OCI-M2 (cell line): ENCODE measurements around the gene ABHD10.
"Not testable (repeated sequence)": the region's sequence is repeated elsewhere in the genome, so short reads cannot be mapped to it uniquely, and the experiment has no call there.

Experiments used
- DNase-seq: peaks from one replicate; lab custom pipeline; 2025; ENCODE audit not compliant: unreplicated experiment; lab: John Stamatoyannopoulos, UW

The ABHD10 gene

DNA sequence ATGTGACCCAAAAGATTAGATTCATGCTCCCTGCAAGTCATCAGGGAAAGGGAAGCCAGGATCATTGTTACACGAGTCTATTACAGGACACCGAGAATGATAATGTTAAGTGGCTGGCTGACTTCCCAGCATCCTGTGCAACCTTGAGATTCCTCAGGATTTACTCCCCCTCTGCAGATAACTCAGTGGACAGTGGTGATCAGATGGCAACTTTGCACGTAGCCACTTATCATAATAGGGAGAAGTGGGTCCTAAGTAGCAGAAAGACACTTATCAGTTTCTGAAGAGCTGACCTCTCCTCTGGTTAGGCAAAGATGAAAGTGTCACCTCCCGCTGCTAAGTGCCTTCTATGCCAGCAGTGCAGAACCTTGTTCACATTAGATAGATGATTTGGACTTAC lies 49.0 kb downstream of the ABHD10 start:
- DNase-seq: no peak

DNA sequence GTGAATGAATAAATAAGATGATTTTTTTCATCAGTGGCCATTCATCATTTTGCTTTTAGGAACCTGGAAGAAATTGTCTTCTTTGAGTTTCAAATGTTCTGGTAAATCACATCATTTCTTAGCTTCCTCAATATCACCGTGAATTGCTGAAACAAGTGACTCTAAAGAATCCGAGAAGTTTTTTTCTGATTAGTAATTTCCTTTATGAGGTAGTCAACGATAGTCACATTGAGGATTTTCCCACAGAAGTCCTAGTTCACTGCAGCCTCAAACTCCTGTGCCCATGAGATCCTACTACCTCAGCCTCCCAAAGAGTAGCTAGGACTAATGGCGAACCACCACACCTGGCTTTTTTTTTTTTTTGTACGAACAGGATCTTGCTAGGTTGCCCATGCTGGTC lies 52.1 kb downstream of the ABHD10 start:
- no peak for DNase-seq

DNA sequence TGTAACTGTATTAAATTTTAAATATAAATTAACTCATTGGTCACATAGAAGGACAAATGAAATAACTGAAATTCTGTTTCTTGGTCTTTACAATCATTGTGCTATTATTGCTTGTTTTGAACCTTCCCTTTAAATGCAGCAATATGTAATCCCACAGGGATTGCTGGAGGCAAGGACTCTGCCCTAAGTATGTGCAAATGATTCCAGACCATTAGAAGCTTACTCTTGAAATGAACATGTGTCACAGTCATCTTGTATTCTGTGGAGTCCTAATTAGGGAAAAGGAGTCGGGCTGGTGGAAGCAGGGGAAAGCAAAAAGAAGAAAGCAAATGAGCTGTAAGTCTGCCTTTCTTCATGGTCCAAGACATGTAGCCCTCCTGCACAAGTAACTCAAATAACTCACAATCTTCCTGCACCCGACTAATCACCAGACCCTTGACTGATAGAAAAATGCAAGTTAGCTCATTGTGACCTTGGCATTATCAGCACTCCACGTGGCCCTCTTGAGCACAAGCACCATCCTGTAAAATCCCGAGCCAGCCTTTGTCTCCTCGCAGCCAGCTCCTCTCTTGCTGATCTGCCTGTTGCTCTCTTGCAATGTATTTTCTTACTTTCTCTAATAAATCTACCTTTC lies 53.4 kb downstream of the ABHD10 start:
- DNase-seq: no peak

DNA sequence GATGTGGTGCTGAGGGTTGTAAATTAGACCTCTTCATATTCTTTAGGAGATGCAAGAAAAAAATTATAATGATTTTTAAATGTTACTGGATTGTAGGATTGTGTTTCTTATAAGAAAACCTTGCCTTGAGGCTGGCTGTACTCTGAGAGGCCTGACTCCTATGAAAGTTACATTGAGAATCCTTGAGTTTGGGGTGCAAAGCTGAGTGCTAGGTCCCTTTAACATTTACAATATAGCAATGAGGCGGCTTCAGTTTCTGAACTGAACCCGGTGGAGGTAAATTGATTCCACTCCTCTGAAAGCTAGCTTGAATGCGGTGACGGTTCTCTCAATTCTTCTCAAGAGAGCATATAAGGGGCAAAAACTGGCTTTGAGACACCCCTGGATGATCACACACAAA lies 55.6 kb downstream of the ABHD10 start, which contains the start of gene TMPRSS7:
TMPRSS7 (plus strand) TSS at position 301 of the 400 bp plus-strand sequence. CDS start 110 bp downstream, outside the sequence.
- DNase-seq: no peak

DNA sequence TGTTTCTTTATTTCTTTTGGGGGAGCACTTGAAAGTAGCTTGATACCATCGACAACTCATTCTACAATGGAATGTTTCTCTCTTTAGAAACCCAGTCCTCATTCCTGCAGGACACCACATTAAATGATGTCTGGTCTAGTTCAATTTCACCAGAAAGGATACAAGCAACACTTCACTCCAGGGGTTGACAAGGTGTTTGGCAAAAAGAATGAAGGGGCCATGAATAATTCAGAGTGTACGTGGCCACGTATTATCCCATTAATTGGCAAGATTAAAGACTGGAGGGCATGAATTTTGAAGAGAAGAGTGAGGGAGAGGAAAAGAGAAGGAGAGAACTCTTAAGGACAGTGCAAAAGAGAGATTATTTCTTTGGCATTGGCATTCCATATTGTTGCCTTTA lies 56.4 kb downstream of the ABHD10 start:
- no peak for DNase-seq

DNA sequence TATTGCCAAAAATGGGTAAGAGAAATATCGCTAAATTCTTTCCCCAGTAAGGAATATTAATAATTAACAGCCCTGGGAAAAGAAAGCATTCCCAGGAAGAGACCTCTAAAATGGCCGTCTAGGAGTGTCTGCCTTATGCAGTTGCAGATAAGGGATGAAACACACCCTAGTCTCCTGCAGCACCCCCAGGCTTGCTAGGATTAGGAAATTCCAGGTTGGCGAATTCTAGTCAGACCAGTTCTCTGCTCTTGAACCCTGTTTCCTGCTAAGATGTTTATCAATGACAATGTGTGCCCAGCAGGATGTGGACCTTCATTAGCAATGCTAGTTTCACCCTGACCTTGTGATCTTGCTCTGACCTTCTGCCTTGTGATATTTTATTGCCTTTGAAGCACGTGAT lies 58.4 kb downstream of the ABHD10 start:
- DNase-seq: not testable (repeated sequence)

DNA sequence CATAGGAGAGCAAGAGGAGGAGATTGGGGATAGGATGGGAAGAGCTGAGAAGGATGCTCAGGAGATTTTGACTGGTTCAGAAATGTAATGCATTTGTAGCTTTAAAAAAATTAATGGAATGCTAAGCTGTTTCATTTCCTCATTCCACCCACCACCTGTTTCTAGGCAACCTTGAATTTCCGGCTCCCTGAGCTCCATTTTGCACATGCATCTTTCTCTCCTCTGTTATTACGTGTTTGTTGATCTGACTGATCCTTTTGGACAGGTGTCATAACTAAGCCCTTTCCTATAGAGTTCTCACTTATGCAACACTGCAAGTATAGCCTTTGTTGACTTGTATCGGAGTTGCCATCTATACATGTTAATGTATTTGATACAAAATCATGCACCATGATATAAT lies 60.0 kb downstream of the ABHD10 start:
- no peak for DNase-seq

DNA sequence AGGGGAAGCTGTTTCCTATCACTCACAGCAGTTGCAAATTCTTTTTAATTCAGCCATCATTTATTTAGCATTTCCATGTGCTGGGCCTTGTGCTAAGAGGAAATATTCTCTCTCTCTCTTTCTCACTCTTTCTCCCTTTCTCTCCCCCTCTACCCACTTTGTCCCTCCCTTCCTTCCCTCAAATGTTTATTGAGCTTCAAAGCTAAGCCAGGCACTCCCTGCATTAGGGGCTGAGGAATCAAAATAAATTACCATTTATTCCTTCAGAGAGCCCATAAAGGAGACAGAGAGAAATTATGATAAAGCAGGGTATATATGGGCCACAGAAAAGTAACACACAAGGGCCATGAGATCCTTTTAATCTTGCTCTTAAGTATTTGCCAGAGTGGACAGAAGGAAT lies 62.5 kb downstream of the ABHD10 start:
- no peak for DNase-seq

DNA sequence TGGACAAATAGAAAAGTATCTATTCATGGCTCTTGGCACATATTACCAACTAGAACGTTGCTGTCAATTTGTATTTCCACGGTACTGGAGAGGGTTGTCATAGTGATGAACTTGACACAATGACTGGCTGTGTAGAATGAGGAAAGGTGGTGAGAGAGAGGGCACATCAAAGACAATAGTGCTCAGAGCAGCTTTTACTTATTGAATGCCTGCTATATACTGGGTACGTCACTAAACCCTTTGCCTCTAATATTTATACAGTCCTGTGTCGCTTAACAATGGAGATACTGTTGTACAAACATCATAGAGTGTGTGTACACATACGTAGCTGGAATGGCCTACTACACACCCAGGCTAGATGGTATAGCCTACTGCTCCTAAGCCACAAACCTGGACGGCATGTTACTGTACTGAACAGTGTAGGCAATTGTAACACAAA lies 64.0 kb downstream of the ABHD10 start:
- DNase-seq: no peak
